Breast epithelium (tissue), 4 donors: ENCODE data around the gene EFNA3. TPM values are rescaled to one million over a fixed set of nuclear protein-coding genes. Genes with fewer than 3 reads are reported as not detected.

Experiments used
- DNase-seq, 2 donors: peaks; one replicate each; pipeline ENCODE4 v3.0.0-alpha.2; 2019; ENCODE audit warnings: low spot score in 2 of 2
- H3K27ac ChIP-seq, 2 donors: fragments of 200-600 bp; sonication (generic) in 1 of 2; one replicate each; pipeline ENCODE4 v1.5.1; 2016 to 2019; ENCODE audit warnings: mild to moderate bottlenecking in 1 of 2
- H3K27me3 ChIP-seq, 2 donors: fragments of 200-600 bp; sonication (generic) in 1 of 2; one replicate each; pipeline versions ENCODE4 v1.5.1 to v1.6.0; 2017 to 2019; ENCODE audit warnings: control low read depth in 1 of 2, mild to moderate bottlenecking in 1 of 2
- H3K36me3 ChIP-seq: fragments of 200-600 bp; one replicate; pipeline ENCODE4 v1.5.1; 2019
- H3K4me1 ChIP-seq, 2 donors: fragments of 200-600 bp; sonication (generic); one replicate each; pipeline ENCODE4 v1.5.1; 2016 to 2019; ENCODE audit warnings: control low read depth in 1 of 2
- H3K4me3 ChIP-seq, 3 donors: fragments of 200-600 bp; sonication (generic); 1 replicate in 2 of 3; 2 replicates in 1 of 3; pipeline ENCODE4 v1.5.1; 2016 to 2019; ENCODE audit warnings: mild to moderate bottlenecking in 3 of 3, moderate library complexity in 2 of 3
- H3K9me3 ChIP-seq, 2 donors: fragments of 200-600 bp; sonication (generic) in 1 of 2; one replicate each; pipeline ENCODE4 v1.5.1; 2016 to 2019; ENCODE audit warnings: control low read depth in 1 of 2
- CTCF ChIP-seq, 3 donors: fragments of 450-650 bp; IDR thresholded peaks; one replicate each; pipeline ENCODE4 v1.5.1; 2016 to 2017; ENCODE audit warnings: antibody characterized with exemption in 3 of 3, mild to moderate bottlenecking in 3 of 3, moderate library complexity in 3 of 3
- POLR2A ChIP-seq: fragments of 450-650 bp; IDR thresholded peaks from one replicate; pipeline ENCODE4 v1.6.1; 2016; ENCODE audit warnings: antibody characterized with exemption, mild to moderate bottlenecking, moderate library complexity
- POLR2AphosphoS5 ChIP-seq, 3 donors: sonication (generic); formaldehyde crosslinking; IDR thresholded peaks; one replicate each; pipeline ENCODE4 v1.6.1; 2017; ENCODE audit warnings: antibody characterized with exemption in 3 of 3
- intact Hi-C: fragments of 100-400 bp; cut with DNase I; formaldehyde crosslinking; loops from one replicate; pipeline ENCODE4 v1.15.1; 2023; ENCODE audit warnings: low total_unique reads
- total RNA-seq, 3 donors: library from RNA; depleted of rRNA; stranded (reverse); fragments of >200 nt; gene quantifications; one replicate each; pipeline ENCODE4 v1.1.0, GENCODE V29; 2016

EFNA3 gene
- total RNA-seq, 3 donors from 2014 or later: 1.6 to 7.2 (median 6.6) TPM

GRCh38 chr1:155033524-155033923 is 45.1 kb upstream of the EFNA3 start, which contains the start of the genes DCST1 and DCST2:
Gene DCST1, plus strand, starts transcription at chr1:155033824. Its CDS starts 213 bp downstream, at chr1:155034037.
Gene DCST2, minus strand, starts transcription at chr1:155033781. Its CDS starts 80 bp downstream, at chr1:155033701.
- Histone ChIP-seq H3K4me3 (no peak within 1 kb of the TSS), H3K9me3 (no peaks in the 10 kb centered on the region), H3K27me3 (no peaks in the 10 kb centered on the region), H3K27ac (no peak within 1 kb of the TSS), H3K36me3 (no peaks in the 10 kb centered on the region), H3K4me1 (peaks cover 0 to under 1% of the 10 kb centered on the region in 2 donors)
- TF ChIP-seq CTCF (IDR thresholded peaks at IDR 0.05) (no peak), POLR2AphosphoS5 (IDR thresholded peaks at IDR 0.05) (no peak)
- intact Hi-C loops: no loop called here
- DNase-seq: no peak

GRCh38 chr1:155034318-155035208 is 44.1 kb upstream of the EFNA3 start:
- Histone ChIP-seq H3K27me3 (no peaks in the 10 kb centered on the region), H3K27ac (no peak overlapping the region), H3K36me3 (no peaks in the 10 kb centered on the region), H3K4me3 (no peak overlapping the region), H3K9me3 (no peaks in the 10 kb centered on the region), H3K4me1 (peaks cover 0 to 8% of the 10 kb centered on the region in 2 donors)
- intact Hi-C loops: no loop called here
- TF ChIP-seq POLR2A (no peak), POLR2AphosphoS5 (IDR thresholded peaks at IDR 0.05) (no peak), CTCF (IDR thresholded peaks at IDR 0.05) (no peak)
- no peak for DNase-seq

- intact Hi-C loops: no loop called here
- TF ChIP-seq CTCF (IDR thresholded peaks at IDR 0.05) (no peak), POLR2A (no peak), POLR2AphosphoS5 (IDR thresholded peaks at IDR 0.05) (no peak)
- Histone ChIP-seq H3K4me3 (no peak overlapping the region), H3K27ac (peak overlapping the region in 1 of 2 donors; percentile 21), H3K36me3 (no peaks in the 10 kb centered on the region), H3K4me1 (peaks cover 0 to 8% of the 10 kb centered on the region in 2 donors), H3K9me3 (no peaks in the 10 kb centered on the region), H3K27me3 (no peaks in the 10 kb centered on the region)
- no peak for DNase-seq
Measured at GRCh38 chr1:155035936-155036335, 42.7 kb upstream of the EFNA3 start.

- Histone ChIP-seq H3K27ac (peak overlapping the region in 1 of 2 donors; percentile 90), H3K4me3 (no peak overlapping the region), H3K36me3 (no peaks in the 10 kb centered on the region), H3K9me3 (no peaks in the 10 kb centered on the region), H3K4me1 (peaks cover 0 to 8% of the 10 kb centered on the region in 2 donors), H3K27me3 (no peaks in the 10 kb centered on the region)
- intact Hi-C loops: no loop called here
- no peak for TF ChIP-seq POLR2A
- TF ChIP-seq CTCF (IDR thresholded peaks at IDR 0.05): no peak
- TF ChIP-seq POLR2AphosphoS5 (IDR thresholded peaks at IDR 0.05): no peak
- no peak for DNase-seq
Measured at GRCh38 chr1:155037043-155037442, 41.6 kb upstream of the EFNA3 start.

- Histone ChIP-seq H3K36me3 (no peaks in the 10 kb centered on the region), H3K27me3 (no peaks in the 10 kb centered on the region), H3K4me1 (peaks cover 0 to 8% of the 10 kb centered on the region in 2 donors), H3K4me3 (no peak overlapping the region), H3K27ac (peak overlapping the region; percentile 75 to 90), H3K9me3 (no peaks in the 10 kb centered on the region)
- TF ChIP-seq POLR2AphosphoS5 (IDR thresholded peaks at IDR 0.05) (peak in 1 of 3 donors; percentile 50), POLR2A (no peak)
- DNase-seq: peak in 1 of 2 donors; percentile 87
- intact Hi-C loops: no loop called here
Measured at GRCh38 chr1:155037851-155038441, 40.7 kb upstream of the EFNA3 start.
